Prostate gland (tissue), 2 donors: ENCODE results near the gene SGCB. TPM values are rescaled to one million over a fixed set of nuclear protein-coding genes. Genes with fewer than 3 reads are reported as not detected.

Experiments used
- DNase-seq: peaks from one replicate; pipeline ENCODE4 v3.0.0-alpha.2; 2019; ENCODE audit warnings: low spot score
- H3K27ac ChIP-seq, 2 donors: fragments of 200-600 bp; sonication (generic); 2 replicates each; pipeline ENCODE4 v1.5.1; 2017 to 2019
- H3K27me3 ChIP-seq: fragments of 200-600 bp; sonication (generic); replicated peaks from 2 replicates; pipeline ENCODE4 v1.5.1; 2019; ENCODE audit not compliant: insufficient read depth
- H3K36me3 ChIP-seq, 2 donors: fragments of 200-600 bp; sonication (generic); 1 replicate in 1 of 2; 2 replicates in 1 of 2; pipeline versions ENCODE4 v1.5.1 to v1.8.1; 2017 to 2019
- H3K4me1 ChIP-seq: fragments of 200-600 bp; sonication (generic); replicated peaks from 2 replicates; pipeline ENCODE4 v1.5.1; 2019
- H3K4me3 ChIP-seq, 2 donors: fragments of 200-600 bp; sonication (generic); 2 replicates each; pipeline ENCODE4 v1.5.1; 2017 to 2019
- H3K9me3 ChIP-seq: fragments of 200-600 bp; sonication (generic); 2 replicates; pipeline ENCODE4 v1.5.1; 2017
- POLR2A ChIP-seq: fragments of 450-650 bp; IDR thresholded peaks from one replicate; pipeline ENCODE4 v1.6.1; 2016; ENCODE audit warnings: antibody characterized with exemption, mild to moderate bottlenecking
- POLR2AphosphoS5 ChIP-seq: sonication (generic); formaldehyde crosslinking; IDR thresholded peaks from one replicate; pipeline ENCODE4 v1.6.1; 2017; ENCODE audit warnings: antibody characterized with exemption
- WGBS: methylation state at CpG from one replicate; pipeline ENCODE4 v1.1.5; 2018; 5-methylcytosine and 5-hydroxymethylcytosine counted together
- intact Hi-C: fragments of 100-400 bp; cut with DNase I; formaldehyde crosslinking; loops from one replicate; pipeline ENCODE4 v1.14.2; 2022
- total RNA-seq, 2 donors: library from RNA; depleted of rRNA; stranded (reverse); fragments of >200 nt; gene quantifications; one replicate each; pipeline ENCODE4 v1.1.0, GENCODE V29; 2016
- TF ChIP-seq, protein P1 (sequence below), 4 experiments: fragments of 200-600 bp in 2 of 4; fragments of 450-650 bp in 2 of 4; sonication (generic) in 2 of 4; IDR thresholded peaks; 1 replicate in 3 of 4; 2 replicates in 1 of 4; pipeline ENCODE4 v1.5.1; 2016 to 2019; ENCODE audit warnings: antibody characterized with exemption in 4 of 4, mild to moderate bottlenecking in 2 of 4, moderate library complexity in 2 of 4

The SGCB gene
- total RNA-seq, 2 donors from 2014 or later, result 17.1 to 44.0 TPM

DNA sequence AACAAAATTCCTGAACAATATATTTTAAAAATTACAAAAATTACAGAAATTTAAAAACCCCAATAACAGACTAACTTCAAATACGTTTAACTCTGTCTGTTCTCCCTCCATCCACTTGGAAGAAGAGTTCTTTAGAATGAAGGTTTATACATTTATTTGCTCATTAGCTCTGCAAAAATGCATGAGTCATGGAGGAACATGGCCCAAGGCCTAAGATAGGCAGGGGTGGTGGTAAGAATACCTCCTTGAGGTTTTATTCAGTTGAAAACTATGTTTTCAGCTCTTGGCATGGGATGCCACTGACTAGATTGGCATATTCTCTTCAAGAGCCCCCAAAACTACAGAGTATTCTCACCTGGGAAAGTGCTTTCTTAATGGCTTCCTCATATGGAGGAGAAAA lies 9.1 kb downstream of the SGCB start:
- Histone ChIP-seq H3K4me1 (no peaks in the 10 kb centered on the region), H3K27ac (no peak overlapping the region), H3K27me3 (no peaks in the 10 kb centered on the region), H3K9me3 (no peaks in the 10 kb centered on the region), H3K4me3 (no peak overlapping the region), H3K36me3 (no peaks in the 10 kb centered on the region)
- intact Hi-C loops, result no loop called here
- no peak for DNase-seq
- 81% methylated on average over 1 of the region's 1 CpG for WGBS
- TF ChIP-seq, protein P1, sequence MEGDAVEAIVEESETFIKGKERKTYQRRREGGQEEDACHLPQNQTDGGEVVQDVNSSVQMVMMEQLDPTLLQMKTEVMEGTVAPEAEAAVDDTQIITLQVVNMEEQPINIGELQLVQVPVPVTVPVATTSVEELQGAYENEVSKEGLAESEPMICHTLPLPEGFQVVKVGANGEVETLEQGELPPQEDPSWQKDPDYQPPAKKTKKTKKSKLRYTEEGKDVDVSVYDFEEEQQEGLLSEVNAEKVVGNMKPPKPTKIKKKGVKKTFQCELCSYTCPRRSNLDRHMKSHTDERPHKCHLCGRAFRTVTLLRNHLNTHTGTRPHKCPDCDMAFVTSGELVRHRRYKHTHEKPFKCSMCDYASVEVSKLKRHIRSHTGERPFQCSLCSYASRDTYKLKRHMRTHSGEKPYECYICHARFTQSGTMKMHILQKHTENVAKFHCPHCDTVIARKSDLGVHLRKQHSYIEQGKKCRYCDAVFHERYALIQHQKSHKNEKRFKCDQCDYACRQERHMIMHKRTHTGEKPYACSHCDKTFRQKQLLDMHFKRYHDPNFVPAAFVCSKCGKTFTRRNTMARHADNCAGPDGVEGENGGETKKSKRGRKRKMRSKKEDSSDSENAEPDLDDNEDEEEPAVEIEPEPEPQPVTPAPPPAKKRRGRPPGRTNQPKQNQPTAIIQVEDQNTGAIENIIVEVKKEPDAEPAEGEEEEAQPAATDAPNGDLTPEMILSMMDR (IDR thresholded peaks at IDR 0.05), result no peak
- TF ChIP-seq POLR2AphosphoS5, result no peak
- no peak for TF ChIP-seq POLR2A

DNA sequence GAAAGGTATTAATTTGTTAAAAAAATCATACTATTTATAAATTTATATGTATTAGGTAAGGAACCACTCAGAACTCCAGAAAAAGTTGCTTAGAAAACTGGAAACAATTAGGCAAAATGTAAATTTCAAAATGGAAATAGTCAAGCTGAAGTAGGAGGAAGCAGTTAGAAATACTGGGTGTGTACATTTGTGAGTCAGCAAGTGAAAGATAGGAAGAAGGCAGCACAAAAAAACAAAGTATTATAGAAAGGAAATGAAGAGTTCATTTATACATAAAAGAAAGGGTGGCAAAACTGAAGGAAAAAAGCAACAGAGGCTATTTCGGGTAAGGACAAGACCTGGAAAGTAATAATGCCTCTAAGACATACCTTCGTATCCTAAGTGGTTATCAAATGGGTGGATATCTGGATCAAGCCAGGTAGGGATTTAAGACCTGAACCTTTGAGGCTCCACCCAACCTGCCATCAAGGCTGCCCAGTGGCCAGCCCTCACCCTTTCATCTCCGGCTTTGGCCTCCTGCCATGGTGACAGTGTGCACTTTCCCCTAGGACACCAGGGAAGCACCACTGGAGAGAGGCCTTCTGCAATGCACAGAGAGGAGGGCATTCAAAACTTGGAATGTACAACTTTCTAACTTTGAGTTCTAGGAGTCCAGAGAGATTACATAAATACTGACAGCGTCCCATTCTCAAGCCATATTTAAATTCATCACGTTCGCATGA lies 18.0 kb downstream of the SGCB start, which contains the start of gene LRRC66:
LRRC66 (minus strand) TSS at position 428 of the 722 bp plus-strand sequence. CDS start 2,750 bp downstream, outside the sequence.
- WGBS, result 89% methylated on average over 6 of the region's 6 CpGs
- no peaks in the 10 kb centered on the region for H3K9me3 ChIP-seq
- intact Hi-C loops, result loop anchor here (5.0 kb wide), 1 partner anchor 133 kb away; no protein-coding TSS in a partner anchor
- no peaks in the 10 kb centered on the region for H3K36me3 ChIP-seq
- no peaks in the 10 kb centered on the region for H3K4me1 ChIP-seq
- TF ChIP-seq POLR2A, result no peak
- TF ChIP-seq, protein P1 (IDR thresholded peaks at IDR 0.05), result no peak
- TF ChIP-seq POLR2AphosphoS5, result no peak
- H3K27me3 ChIP-seq, result no peaks in the 10 kb centered on the region
- no peak within 1 kb of the TSS for H3K4me3 ChIP-seq
- no peak for DNase-seq
- H3K27ac ChIP-seq, result no peak within 1 kb of the TSS

DNA sequence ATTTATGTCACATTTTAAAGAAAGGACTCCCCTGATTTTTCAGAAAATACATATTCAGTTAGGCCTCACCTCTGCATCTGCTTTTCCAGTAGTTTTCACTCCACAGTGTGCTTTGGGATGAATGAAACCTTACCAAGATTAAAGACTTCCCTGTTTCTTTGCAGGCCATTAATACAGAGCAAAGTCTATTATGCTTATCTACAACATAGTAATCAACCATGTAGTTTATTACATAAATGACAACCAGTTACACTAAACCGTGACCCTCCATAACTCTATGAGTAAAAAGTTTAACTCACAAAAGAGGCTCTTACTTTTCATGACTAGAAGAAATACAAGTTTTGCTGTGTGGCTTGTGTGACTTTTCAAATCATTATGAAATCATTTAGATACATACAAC lies 20.3 kb downstream of the SGCB start:
- no peak overlapping the region for H3K4me3 ChIP-seq
- DNase-seq, result no peak
- H3K4me1 ChIP-seq, result no peaks in the 10 kb centered on the region
- intact Hi-C loops, result no loop called here
- no peak overlapping the region for H3K27ac ChIP-seq
- no peaks in the 10 kb centered on the region for H3K27me3 ChIP-seq
- TF ChIP-seq POLR2AphosphoS5 (no peak), POLR2A (no peak)
- TF ChIP-seq, protein P1 (IDR thresholded peaks at IDR 0.05), result no peak
- H3K9me3 ChIP-seq, result no peaks in the 10 kb centered on the region
- WGBS, result 83% methylated on average over 1 of the region's 1 CpG
- H3K36me3 ChIP-seq, result no peaks in the 10 kb centered on the region

DNA sequence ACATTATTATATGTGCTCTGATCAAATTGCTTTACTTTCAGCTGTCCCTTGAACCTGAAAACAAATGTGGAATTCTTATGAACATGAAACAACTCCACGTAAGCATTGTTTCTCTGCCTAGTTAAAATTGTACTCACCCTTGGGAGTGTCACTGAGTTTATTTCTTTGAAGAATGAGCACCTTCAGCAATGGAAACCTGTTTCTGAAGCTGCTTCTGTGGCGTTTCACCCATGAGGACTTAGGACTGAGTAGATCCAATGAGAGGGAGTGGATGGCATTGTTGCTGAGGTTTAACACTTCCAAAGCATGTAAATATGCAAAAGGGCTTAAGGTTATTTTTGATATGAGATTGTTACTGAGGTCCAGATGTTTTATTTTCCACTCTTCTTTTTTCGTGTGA lies 21.1 kb downstream of the SGCB start:
- 82% methylated on average over 3 of the region's 3 CpGs for WGBS
- no peak for DNase-seq
- TF ChIP-seq, protein P1 (IDR thresholded peaks at IDR 0.05), result no peak
- TF ChIP-seq POLR2A, result no peak
- TF ChIP-seq POLR2AphosphoS5, result no peak
- intact Hi-C loops, result no loop called here
- H3K4me3 ChIP-seq, result no peak overlapping the region
- H3K27ac ChIP-seq, result no peak overlapping the region
- H3K36me3 ChIP-seq, result no peaks in the 10 kb centered on the region
- H3K4me1 ChIP-seq, result no peaks in the 10 kb centered on the region
- no peaks in the 10 kb centered on the region for H3K9me3 ChIP-seq
- no peaks in the 10 kb centered on the region for H3K27me3 ChIP-seq

DNA sequence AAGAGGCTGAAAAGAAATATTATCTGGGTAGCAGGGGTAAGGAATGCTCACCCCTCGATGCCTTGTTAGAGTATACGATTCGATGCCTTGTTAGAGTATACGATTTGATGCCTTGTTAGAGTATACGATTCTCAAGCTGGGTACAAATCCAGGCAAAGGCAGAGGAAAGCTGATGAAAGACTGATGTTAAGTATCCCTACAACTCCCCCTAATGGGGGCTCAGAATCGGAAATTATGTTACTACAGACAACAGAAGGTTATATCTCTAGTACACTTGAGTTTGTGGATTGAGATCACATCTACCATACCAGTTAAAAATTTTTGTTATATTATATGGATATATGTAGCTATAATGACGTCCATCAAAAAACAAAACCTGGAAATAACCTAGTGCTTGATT lies 22.7 kb downstream of the SGCB start:
- no peak overlapping the region for H3K4me3 ChIP-seq
- no peaks in the 10 kb centered on the region for H3K27me3 ChIP-seq
- no peaks in the 10 kb centered on the region for H3K36me3 ChIP-seq
- TF ChIP-seq POLR2AphosphoS5 (no peak), POLR2A (no peak)
- TF ChIP-seq, protein P1 (IDR thresholded peaks at IDR 0.05), result no peak
- intact Hi-C loops, result no loop called here
- H3K9me3 ChIP-seq, result no peaks in the 10 kb centered on the region
- H3K4me1 ChIP-seq, result no peaks in the 10 kb centered on the region
- H3K27ac ChIP-seq, result no peak overlapping the region
- WGBS, result 73% methylated on average over 7 of the region's 7 CpGs
- DNase-seq, result no peak
